CD4-positive, alpha-beta T cell treated with Interleukin-1 beta for 1 hour (primary cell): ENCODE results near the gene ABHD17C.

Experiments
- DNase-seq, 2 donors: peaks; one replicate each; pipeline ENCODE4 v3.0.0-alpha.2; 2020 to 2022

Gene ABHD17C

DNA sequence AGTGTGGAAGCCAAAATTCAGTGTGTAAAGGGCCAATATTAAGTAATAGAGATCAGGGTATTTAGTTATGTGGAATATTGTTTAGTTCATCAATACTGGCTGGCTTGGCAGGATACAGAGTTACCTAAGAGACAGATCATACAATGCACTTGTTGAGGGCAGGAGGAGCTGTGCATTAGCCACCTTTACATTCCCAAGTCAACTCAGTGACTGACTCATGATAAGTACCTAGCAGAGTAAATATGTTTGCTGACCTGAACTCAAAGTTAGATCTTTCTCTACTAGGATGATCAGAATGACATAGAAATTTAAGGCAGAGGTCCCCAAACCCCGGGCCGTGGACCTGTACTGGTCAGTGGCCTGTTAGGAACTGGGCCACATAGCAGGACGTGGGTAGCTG, 3.5 kb upstream of the ABHD17C start:
- no peak for DNase-seq

- DNase-seq, result no peak
These were observed 1.2 kb upstream of the ABHD17C start for GRCh38 chr15:80693682-80694610.

GRCh38 chr15:80694611-80695098, 455 bp upstream of the ABHD17C start:
- DNase-seq, result peak; percentile 25 to 36

DNA sequence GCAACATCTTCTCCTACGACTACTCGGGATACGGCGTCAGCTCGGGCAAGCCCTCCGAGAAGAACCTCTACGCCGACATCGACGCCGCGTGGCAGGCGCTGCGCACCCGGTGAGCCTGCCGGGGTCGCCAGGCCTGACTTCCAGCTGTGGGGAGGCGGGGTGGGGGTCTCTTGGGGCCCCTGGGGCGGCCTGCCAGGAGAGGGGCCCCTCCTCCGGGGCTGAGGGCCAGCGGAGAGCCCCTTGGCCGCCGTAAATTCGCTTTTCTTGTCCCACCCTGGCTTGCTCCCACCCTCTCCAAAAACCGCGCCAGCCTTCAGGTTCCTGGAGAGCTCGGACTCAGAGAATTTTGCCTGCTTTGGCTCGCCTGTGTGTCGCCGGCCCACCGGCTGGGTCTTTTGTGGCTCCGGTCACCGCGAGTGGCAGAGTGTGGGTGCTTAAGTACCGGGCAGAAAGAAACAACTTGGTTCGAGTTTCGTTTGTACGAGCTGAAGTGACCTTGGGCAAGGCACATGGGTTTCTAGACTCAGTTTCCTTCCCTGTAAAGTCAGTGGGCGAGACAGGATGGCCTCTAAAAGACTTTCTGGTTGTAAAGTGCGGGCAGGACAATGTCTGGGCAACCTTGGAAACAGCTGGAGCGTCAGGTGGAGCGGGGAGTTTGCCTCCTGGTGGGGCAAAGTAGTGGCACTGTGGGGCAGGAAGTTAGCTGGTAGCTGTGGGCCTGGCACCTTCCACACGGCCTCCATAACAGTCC, 976 bp downstream of the ABHD17C start:
- peak; percentile 8 to 21 for DNase-seq

- DNase-seq, result no peak
These were observed 2.1 kb downstream of the ABHD17C start for GRCh38 chr15:80697075-80697685.

DNA sequence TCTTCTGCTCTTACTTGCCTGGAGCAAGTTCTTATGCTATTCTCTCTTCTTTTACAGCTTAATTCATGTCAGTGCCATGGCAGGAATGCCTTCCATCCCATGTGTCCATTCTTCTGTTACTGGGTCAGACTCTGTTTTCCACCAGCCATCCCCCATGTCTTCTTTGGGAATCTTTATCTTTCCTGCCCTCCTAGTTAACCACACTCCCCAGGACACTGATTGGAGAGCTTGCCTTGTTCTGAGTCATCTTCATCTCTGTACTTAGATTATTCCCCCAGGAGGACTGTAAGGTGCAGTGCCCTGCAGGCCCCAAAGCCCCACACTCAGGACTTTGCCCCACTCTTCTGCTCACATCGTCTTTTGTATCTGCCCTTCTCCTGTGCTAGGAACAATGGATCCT, 3.6 kb downstream of the ABHD17C start:
- no peak for DNase-seq

DNA sequence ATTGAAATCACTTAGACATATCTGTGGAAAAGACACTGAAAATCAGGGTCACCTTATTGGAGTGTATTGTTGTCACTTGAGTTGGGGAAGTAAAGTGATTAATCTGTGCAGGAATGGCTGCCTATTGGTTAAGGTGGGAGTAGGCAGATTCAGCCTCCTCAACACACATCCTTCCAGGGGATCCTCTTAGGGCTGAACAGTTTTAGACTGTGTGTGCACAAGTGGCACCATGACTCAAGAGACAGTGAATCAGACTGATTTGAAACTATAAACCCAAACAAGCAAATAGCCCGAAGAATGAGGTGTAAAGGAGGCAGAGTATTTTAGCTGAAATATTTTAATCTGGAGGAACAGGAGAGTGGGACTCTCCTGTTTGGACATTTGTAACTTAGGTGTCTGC, 4.9 kb downstream of the ABHD17C start:
- DNase-seq, result no peak

GRCh38 chr15:80701676-80702311, 6.7 kb downstream of the ABHD17C start:
- DNase-seq, result no peak

GRCh38 chr15:80703081-80703480, 8.0 kb downstream of the ABHD17C start:
- DNase-seq, result no peak

DNA sequence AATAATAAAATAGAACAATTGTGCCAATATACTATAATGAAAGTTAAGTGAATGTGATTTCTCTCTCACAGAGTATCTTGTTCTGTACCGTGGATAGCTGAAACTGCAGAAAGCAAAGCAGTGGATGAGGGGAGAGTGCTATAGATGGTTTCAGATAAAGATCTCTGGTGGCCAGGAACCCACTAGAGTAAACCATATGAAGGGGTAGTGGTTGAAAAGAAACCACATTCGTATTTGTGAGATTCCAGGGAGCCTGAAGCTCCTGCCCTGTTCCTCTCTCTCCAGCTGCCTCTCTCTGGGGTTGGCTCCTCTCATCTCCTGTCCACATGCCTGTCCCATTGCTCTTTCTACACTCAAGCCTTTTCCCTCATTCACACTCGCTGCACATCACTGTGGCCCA, 8.9 kb downstream of the ABHD17C start:
- no peak for DNase-seq

- DNase-seq, result no peak
These were observed 11.1 kb downstream of the ABHD17C start for GRCh38 chr15:80706161-80706560.

DNA sequence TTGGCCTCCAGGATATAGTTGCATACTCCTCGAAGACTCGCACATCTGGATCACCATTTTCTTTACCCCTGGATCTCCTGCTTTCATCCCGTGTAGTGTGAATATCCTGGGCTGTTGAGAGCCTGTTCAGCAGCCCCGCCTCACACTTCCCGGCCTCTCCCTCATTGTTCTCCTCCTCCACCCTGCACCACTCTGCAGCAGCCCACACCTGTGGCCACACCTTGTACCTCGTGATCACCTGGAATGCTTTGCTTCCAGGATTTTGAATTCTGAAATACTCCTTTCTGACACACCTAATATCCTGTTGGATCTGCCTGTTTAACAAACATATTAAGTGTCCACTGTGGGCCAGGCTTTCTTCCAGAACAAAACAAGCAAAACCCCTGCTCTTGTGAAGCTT, 14.4 kb downstream of the ABHD17C start:
- no peak for DNase-seq

- DNase-seq, result no peak
These were observed 15.8 kb downstream of the ABHD17C start for GRCh38 chr15:80710635-80711554.

DNA sequence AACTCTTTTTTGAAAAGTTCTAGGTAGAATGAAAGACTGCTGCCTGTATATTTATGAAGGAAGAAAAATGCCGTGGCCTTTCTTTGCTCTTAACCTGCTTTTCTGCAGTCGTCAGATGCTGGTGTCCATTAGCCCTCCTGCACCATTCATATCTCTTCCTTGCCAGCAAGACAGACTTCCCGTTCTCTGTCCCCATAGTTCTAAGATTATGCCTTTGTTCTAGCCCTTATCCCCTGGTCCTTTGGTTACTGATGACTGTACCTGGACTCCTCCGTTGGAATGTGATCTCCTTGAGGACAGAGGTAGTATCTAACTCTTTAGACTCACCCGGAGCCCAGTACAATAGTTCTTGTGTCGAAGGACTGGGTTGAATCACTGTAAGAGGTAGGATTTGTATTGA, 16.8 kb downstream of the ABHD17C start:
- DNase-seq, result no peak

DNA sequence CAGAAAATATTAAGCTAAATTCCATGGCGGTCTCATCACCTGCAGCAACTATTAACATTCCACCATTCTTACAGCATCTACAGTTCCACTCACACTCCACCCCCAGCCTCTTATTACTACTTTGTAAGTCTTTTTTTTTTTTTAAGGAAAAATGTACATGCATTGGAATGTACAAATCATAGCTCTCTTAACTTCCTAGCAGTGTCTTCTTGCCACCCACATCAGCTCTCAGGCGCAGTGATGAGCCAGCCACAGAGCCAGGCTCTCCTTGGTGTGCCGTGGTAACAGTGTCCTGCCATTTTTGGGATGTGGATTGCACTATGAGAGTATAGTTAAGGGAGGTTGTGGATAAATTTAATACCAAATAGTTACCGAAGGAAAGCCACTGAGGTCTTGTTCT, 17.8 kb downstream of the ABHD17C start:
- DNase-seq, result no peak

- no peak for DNase-seq
These were observed 26.4 kb downstream of the ABHD17C start for GRCh38 chr15:80721476-80721875.

DNA sequence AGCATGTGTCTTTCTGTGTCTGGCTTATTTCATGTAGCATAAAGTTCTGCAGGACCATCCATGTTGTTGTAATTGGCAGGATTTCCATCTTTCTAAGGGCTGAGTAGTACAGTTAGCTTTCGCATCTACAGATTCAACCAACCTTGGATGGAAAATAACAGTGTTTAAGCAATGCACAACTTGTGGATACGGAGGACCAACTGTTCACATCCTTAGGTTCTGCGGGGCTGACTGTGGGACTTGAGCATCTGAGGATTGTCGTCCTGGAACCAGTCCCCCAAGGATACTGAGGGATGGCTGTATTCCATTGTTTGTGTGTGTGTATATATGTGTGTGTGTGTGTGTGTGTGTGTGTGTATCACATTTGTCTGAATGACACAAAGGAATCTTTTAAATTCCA, 27.7 kb downstream of the ABHD17C start:
- no peak for DNase-seq

DNA sequence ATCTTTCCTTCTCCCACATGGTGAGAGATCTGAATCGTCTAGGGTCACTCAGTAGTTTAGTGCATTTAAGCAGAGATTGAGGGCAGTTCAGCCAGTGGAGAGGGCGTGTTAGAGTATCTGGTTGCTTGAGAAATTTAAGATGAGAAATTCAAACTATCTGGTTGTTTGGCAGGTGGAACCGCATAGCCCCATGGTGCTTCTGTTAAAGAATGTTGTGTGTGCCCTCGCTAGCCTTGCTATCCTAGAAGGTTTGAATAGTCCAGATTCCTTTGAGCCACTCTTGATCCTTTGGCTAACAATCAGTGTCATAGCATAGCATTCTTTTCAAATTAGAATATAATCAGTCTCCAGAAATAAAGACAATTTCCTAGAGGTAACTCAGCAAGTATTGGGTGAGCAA, 32.1 kb downstream of the ABHD17C start:
- DNase-seq, result no peak

- no peak for DNase-seq
These were observed 32.5 kb downstream of the ABHD17C start for GRCh38 chr15:80727596-80727995.

- DNase-seq, result no peak
These were observed 35.3 kb downstream of the ABHD17C start for GRCh38 chr15:80730387-80730786.

DNA sequence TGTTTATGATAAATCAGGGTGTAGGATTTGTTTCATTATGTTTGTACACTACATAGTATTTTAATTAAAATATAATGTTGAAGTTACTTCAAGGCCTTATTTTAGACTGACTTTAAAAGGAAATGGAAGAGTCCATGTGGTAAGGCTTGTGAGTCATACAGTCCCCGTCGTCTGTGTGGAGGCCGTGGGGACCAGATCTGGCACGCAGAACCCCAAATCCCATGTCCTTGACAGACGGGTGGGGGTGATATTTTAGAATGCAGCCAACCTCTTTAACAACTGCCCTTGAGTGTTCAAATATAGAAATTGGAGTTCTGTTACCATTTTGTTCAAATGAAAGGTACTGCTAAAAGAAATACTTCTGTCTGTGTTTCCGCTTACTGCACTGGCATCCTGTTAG, 35.8 kb downstream of the ABHD17C start:
- no peak for DNase-seq

GRCh38 chr15:80732167-80732566, 37.1 kb downstream of the ABHD17C start:
- no peak for DNase-seq
